Uterus (tissue), 2 donors: ENCODE results near the gene EPM2A.

Source experiments
- CTCF ChIP-seq, 4 experiments: fragments of 200-600 bp in 2 of 4; fragments of 450-650 bp in 2 of 4; sonication (generic) in 2 of 4; IDR thresholded peaks; one replicate each; pipeline ENCODE4 v1.5.1; 2016 to 2019; ENCODE audit warnings: antibody characterized with exemption in 4 of 4, mild to moderate bottlenecking in 2 of 4, moderate library complexity in 1 of 4
- POLR2A ChIP-seq, 2 donors: fragments of 450-650 bp; IDR thresholded peaks; one replicate each; pipeline ENCODE4 v1.6.1; 2016; ENCODE audit warnings: antibody characterized with exemption in 2 of 2, mild to moderate bottlenecking in 1 of 2, moderate library complexity in 1 of 2

DNA sequence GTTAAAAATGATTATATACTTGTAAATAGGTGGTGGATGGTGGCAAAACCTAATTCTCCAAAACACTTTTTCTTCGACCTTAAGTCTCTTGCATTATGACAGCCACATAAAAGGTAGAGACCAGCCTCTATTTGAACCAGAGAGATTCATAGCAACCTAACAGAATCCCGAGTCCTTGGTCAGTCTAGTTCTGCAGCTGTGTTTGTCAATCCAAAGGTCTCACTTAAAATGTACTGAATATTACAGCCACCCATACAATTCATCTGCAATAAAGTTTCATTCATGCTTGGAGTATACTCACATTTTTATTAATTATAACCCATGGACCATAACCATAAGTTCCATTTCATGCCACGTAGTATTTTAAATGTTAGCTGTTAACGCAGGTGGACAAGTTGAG lies 87.2 kb downstream of the EPM2A start:
- TF ChIP-seq POLR2A (IDR thresholded peaks at IDR 0.05) (no peak), CTCF (IDR thresholded peaks at IDR 0.05) (no peak)
